NCI-H146 (cell line): ENCODE results near the gene KRTAP4-8.
"Not testable (repeated sequence)": the region's sequence is repeated elsewhere in the genome, so short reads cannot be mapped to it uniquely, and the experiment has no call there.

Experiments used
- DNase-seq: peaks from one replicate; lab custom pipeline; 2025; lab: John Stamatoyannopoulos, UW

The KRTAP4-8 gene

DNA sequence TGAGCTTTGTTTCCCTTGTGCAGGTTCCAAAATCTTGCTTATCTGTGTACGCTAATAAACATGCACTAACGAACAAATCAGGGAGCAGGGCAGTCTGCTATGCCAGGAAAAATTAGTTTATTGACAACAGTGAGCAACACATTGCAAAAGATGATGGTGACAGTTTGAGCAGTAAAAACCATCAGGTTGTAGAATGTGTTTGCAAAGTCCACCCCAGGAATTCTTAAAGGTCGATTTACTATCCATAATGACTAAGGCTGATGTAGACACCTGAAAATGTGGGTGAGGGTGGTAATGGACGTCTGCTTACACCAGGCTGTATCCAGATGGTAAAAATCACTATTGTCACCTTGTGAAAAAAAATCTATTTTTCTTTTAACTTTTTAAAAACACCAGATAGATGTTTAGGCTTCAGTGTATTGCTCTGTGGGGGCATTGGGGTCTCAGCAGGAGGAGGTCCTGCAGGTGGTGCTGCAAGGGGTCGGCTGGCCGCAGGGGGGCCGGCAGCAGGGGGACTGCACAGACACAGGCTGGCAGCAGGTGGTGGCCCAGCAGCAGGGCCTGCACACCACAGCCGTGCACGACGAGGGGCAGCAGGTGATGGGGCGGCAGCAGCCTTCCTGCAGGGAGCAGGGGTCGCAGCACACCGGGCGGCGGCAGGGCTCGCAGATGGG is 32.8 kb downstream of the KRTAP4-8 start:
- DNase-seq: not testable (repeated sequence)

DNA sequence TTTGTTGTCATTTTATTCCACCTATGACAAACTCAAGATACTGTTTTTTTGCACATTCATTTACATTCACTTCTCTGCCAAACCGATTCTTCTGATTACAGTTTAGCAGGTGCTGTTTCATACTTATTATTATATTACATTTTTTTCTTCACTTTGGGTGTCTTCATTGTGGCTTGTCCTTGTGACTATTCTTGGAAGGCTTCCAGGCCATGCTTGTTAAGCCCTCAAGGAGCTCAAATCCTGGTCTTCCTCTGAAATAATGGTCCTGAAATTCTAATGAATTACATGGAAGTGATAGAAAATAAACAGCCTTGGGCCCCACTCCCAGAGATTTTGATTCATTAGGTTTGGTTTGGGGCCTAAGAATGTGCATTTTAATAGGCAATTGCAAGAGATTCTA is 33.6 kb downstream of the KRTAP4-8 start:
- DNase-seq: no peak

DNA sequence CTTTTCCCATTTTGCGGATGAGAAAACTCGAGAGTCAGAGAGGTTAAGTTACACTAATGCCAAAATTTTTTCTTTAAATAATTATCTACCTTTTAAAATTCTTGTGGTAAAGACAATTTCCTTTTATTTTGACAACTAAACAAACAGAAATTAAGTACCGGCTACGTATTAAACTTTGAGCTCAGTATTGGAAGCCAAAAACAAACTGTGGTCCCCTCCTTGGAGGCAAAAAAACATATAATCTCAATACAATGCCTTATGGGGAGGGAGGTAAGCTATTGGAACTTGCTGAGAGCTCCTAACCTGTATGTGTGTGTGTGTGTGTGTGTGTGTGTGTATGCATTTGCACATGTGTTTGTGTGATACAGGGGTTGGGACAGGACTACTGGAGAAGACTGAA is 34.5 kb downstream of the KRTAP4-8 start:
- DNase-seq: no peak

DNA sequence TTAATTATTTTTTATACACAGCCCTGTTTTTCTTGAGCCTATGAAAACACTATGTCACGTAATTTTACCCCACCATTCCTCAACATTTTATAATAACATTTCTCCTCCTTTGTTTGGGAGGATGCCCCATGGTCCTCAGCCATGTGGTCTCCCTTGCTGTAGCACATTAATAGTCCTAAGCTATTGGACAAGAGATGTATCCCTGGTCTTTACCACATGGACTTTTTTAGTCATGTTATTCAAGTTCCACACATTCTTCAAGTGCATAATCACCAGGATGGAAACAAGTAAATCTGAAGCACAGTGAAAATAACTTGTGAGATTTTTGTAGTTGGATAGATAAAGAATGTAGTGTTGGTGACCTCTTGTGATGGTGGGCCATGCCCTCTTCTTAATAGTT is 36.0 kb downstream of the KRTAP4-8 start:
- DNase-seq: no peak

DNA sequence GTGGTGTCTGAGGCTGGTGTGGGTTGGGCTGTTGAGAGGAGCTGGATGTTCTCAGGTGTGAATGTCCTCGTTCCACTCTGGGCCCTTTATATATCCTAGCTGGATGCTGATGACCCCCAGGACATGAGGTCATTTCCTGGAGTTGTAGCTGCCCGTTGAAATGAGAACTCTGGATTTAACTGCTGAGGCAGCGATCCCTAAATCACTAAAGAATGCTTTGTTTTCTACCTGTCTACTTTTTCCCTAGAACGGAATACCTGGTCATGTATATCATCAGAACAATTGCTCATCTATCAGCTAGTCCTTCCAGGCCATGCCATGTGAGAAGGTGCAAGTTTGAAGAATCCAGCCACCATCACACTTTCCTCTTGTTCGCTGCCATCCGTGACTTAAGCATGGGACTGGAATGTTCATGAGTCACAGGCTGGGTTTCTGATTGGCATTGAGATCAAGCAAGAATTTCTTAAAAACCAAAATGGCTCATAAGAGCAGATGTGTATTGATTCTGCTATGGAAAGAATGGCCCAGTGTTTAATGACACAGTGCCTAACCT is 37.8 kb downstream of the KRTAP4-8 start, which contains the start of gene KRTAP2-3:
KRTAP2-3 (minus strand) TSS at position 63 of the 553 bp plus-strand sequence. CDS start 64 bp downstream, outside the sequence.
- DNase-seq: peak; percentile 57

DNA sequence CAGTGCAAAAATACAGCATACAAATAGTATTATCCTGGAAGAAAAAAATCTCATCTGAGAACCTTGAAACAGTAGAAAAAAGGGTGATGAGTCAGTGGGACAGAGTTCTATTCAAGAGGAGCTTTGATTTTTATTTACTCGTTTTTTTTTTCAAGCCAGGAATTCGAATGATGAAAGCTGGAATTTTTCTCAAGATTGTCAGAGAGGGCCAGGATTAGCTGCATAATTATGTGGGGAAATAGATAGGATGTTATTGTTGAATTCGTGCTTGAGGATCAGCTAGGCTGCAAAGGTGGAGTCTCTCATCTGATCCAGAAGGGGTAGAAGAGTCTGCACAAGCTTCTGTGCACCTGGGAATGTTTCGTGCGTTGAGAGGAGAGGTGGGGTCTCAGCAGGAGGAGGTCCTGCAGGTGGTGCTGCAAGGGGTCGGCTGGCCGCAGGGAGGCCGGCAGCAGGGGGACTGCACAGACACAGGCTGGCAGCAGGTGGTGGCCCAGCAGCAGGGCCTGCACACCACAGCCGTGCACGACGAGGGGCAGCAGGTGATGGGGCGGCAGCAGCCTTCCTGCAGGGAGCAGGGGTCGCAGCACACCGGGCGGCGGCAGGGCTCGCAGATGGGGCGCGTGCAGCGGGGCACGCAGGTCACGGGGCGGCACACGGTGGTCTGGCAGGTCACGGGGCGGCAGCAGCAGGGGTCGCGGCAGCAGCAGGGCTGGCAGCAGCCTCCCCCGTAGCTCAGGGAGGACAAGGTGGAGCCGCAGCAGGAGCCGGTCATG is 38.5 kb downstream of the KRTAP4-8 start:
- DNase-seq: peak; percentile 87

DNA sequence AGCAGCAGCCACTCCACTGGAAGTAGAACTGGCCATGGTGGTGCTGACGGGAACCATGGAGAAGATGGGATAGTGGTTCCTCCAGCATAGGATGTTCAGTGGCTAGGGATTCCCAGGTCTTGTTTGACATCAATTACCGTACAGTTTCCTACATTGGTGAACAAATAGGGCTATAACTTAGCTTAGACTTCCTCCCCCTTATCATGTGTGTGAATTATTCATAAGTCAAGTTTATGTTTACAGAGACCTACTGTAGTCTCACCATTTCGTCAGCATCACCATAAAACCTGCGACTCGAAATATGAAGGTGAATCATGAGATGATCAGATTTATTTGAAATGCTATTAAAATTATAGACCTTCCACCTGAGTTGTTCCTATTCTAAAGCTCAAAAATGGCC is 39.2 kb downstream of the KRTAP4-8 start:
- DNase-seq: peak; percentile 31

DNA sequence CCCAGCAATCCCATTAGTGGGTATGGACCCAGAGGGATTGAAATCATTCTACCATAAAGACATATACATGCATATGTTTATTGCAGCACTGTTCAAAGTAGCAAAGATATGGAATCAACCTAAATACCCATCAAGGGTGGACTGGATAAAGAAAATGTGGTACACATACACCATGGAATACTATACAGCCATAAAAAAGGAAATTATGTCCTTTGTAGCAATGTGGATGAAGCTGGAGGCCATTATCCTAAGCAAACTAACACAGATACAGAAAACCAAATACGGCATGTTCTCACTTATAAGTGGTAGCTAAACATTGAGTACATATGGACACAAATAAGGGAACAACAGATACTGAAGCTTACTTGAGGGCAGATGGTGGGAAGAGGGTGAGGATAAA is 40.4 kb downstream of the KRTAP4-8 start:
- no peak for DNase-seq

DNA sequence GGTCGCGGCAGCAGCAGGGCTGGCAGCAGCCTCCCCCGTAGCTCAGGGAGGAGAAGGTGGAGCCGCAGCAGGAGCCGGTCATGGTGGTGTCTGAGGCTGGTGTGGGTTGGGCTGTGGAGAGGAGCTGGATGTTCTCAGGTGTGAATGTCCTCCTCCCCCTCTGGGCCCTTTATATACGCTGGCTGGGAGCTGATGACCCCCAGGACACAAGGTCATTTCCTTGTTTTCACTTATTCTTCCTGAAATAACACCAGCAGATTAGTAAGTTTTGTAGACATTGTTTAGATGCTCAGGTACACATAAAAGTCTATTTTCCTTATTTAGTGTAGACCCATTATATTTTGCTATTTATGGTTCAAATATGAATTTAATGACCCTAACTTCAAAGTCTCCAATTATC is 42.8 kb downstream of the KRTAP4-8 start, which contains the start of gene KRTAP2-2:
KRTAP2-2 (minus strand) TSS at position 101 of the 400 bp plus-strand sequence; CDS start at position 82, 19 bp downstream.
- DNase-seq: not testable (repeated sequence)

DNA sequence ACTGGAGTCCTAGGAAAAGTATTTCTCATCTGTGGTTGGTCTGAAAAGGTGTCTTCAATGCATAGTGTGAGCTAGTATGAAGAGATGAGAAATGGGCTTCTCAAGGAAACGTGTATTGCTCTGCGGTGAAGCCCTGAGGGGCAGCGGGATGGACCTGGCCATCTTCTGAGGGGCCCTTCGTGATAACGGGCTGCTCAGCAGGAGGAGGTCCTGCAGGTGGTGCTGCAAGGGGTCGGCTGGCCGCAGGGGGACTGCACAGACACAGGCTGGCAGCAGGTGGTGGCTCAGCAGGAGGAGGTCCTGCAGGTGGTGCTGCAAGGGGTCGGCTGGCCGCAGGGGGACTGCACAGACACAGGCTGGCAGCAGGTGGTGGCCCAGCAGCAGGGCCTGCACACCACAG is 43.4 kb downstream of the KRTAP4-8 start:
- not testable (repeated sequence) for DNase-seq

DNA sequence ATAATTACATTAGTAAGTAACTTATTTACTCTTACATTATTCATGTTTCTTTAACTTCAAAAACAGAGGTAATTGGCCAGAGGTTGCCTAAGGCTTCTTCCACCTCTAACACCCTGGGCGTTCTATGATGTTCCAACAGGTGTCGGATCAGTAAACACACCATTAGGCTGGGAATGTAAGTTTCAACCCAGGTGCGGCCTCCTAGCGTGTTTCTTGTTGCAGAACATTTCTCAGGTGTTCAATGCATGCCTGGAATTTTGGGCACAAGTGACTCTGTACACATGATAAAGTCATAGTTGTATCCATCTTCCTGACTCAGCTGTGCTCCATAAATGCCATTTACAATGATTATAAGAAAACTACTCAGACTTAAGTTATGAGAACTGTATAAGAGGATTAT is 43.9 kb downstream of the KRTAP4-8 start:
- no peak for DNase-seq

DNA sequence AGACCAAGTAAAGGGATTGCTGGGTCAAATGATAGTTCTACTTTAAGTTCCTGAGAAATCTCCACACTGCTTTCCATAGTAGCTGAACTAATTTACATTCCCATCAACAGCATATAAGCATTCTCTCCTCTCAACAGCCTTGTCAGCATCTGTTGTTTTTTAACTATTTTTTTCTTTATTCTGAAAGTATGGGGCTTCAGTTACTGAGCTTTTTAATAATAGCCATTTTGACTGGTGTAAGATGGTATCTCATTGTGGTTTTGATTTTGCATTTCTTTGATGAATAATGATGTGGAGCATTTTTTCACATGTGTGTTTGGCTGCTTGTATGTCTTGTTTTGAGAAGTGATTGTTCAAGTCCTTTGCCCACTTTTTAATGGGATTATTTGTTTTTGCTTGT is 45.4 kb downstream of the KRTAP4-8 start:
- no peak for DNase-seq

DNA sequence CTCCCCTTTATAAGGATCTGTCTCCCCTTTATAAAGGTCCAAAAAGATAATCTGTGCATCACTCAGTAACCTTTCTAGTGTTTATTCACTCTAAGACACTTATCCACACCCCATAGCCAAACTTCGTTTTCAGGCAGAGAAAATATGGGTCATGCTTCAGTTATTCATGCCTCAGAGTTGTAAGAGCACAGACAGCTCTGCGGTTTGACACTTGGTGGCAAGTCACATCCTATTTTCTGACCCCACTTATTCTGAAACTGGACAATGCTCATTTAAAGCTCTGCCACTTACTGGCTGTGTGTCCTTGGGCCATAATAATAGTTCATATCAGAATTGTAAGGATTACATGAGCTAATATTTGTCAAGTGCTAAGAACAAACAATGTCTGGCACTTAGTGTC is 48.8 kb downstream of the KRTAP4-8 start:
- no peak for DNase-seq

DNA sequence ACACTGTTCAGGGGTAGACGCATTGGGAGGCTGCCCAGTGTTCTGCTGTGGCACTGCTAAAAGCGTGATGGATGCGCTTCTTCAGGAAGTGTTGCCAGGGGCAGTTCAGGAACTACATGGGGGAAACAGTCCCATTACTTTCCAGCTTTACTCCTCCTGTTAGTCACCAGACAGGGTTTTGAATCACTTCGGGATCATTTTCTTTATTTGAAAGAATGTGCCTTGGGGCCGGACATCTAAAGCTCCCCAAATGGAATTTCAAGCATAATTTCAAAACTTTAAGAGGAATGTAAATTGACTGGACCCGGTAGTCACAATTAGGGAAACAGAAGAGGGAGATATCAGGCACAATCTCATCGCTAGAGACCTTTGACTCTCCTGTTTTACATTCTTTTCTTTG is 49.5 kb downstream of the KRTAP4-8 start:
- DNase-seq: no peak
